ENCODE results near the gene DCTN4.

- TF ChIP-seq ZKSCAN3 (CRISPR knock-in tag; IDR thresholded peaks at IDR 0.05) (no peak), ZNF24 (IDR thresholded peaks at IDR 0.05) (no peak), RCOR1 (IDR thresholded peaks at IDR 0.05; ENCODE audit: borderline replicate concordance in 1 of 2, low read depth in 2 of 2, low read length in 2 of 2) (no peak), MECOM (CRISPR knock-in tag; IDR thresholded peaks at IDR 0.05) (no peak)
Observed at GRCh38 chr5:150694612-150695011, 64.2 kb downstream of the DCTN4 start.
